MCF 10A (cell line): ENCODE data around the gene MFSD2B. TPM values are rescaled to one million over a fixed set of nuclear protein-coding genes. Genes with fewer than 3 reads are reported as not detected.

Source experiments
- BruUV-seq: library from RNA; stranded (reverse); fragments of 400-500 nt; replicated peaks from 2 replicates; lab custom pipeline; 2021; lab: Mats Ljungman, UMichigan
- CTCF ChIA-PET: fragments of 300-600 bp; sonication (Branson Sonifier 250); formaldehyde crosslinking; extraction: SDS; loops from one replicate; lab custom pipeline; 2021; ENCODE audit warnings: antibody characterized with exemption, inconsistent platforms; lab: Yijun Ruan, JAX
- POLR2A ChIA-PET: fragments of 300-600, 350-650 bp; sonication (Branson Sonifier 250); formaldehyde crosslinking; extraction: SDS; loops from one replicate; lab custom pipeline; 2020; ENCODE audit warnings: antibody characterized with exemption, inconsistent platforms; lab: Yijun Ruan, JAX
- DNase-seq: peaks from one replicate; pipeline ENCODE4 v3.0.0-alpha.2; 2018; ENCODE audit not compliant: unreplicated experiment
- H3K27ac Mint-ChIP-seq: one replicate; pipeline ENCODE4 v1.8.0; 2022; ENCODE audit warnings: mild to moderate bottlenecking, low read depth, mixed read lengths; ENCODE audit not compliant: unreplicated experiment
- H3K27me3 Mint-ChIP-seq: one replicate; pipeline ENCODE4 v1.8.0; 2022; ENCODE audit warnings: mixed read lengths; ENCODE audit not compliant: insufficient read depth, unreplicated experiment
- H3K36me3 Mint-ChIP-seq: one replicate; pipeline ENCODE4 v1.8.0; 2022; ENCODE audit warnings: mild to moderate bottlenecking, moderate library complexity, mixed read lengths; ENCODE audit not compliant: insufficient read depth, unreplicated experiment
- H3K4me1 Mint-ChIP-seq: one replicate; pipeline ENCODE4 v1.8.0; 2022; ENCODE audit warnings: mixed read lengths; ENCODE audit not compliant: insufficient read depth, unreplicated experiment
- H3K4me3 Mint-ChIP-seq: one replicate; pipeline ENCODE4 v1.8.0; 2022; ENCODE audit warnings: mild to moderate bottlenecking, moderate library complexity, mixed read lengths; ENCODE audit not compliant: unreplicated experiment
- H3K9me3 Mint-ChIP-seq: one replicate; pipeline ENCODE4 v1.8.0; 2022; ENCODE audit warnings: mixed read lengths; ENCODE audit not compliant: unreplicated experiment
- intact Hi-C: fragments of 100-400 bp; cut with micrococcal nuclease; formaldehyde crosslinking; loops from 2 replicates; pipeline ENCODE4 v1.14.1; 2022
- total RNA-seq: library from RNA; stranded (reverse); gene quantifications from 2 replicates; pipeline ENCODE4 v1.2.3, GENCODE V29; 2022
- TF ChIP-seq, protein P1 (sequence below): fragments of 200-600 bp; IDR thresholded peaks from one replicate; pipeline ENCODE4 v1.8.0; 2022; ENCODE audit warnings: antibody characterized with exemption, mild to moderate bottlenecking; ENCODE audit not compliant: unreplicated experiment

MFSD2B gene
- total RNA-seq, 1 experiment from 2014 or later = 0.26 TPM

GRCh38 chr2:24008672-24009366 lies 1.1 kb upstream of the MFSD2B start:
- Mint-ChIP-seq H3K27me3 (no peaks in the 10 kb centered on the region), H3K27ac (no peak overlapping the region), H3K9me3 (no peaks in the 10 kb centered on the region), H3K4me1 (no peaks in the 10 kb centered on the region), H3K4me3 (no peak overlapping the region), H3K36me3 (no peaks in the 10 kb centered on the region)
- TF ChIP-seq, protein P1, sequence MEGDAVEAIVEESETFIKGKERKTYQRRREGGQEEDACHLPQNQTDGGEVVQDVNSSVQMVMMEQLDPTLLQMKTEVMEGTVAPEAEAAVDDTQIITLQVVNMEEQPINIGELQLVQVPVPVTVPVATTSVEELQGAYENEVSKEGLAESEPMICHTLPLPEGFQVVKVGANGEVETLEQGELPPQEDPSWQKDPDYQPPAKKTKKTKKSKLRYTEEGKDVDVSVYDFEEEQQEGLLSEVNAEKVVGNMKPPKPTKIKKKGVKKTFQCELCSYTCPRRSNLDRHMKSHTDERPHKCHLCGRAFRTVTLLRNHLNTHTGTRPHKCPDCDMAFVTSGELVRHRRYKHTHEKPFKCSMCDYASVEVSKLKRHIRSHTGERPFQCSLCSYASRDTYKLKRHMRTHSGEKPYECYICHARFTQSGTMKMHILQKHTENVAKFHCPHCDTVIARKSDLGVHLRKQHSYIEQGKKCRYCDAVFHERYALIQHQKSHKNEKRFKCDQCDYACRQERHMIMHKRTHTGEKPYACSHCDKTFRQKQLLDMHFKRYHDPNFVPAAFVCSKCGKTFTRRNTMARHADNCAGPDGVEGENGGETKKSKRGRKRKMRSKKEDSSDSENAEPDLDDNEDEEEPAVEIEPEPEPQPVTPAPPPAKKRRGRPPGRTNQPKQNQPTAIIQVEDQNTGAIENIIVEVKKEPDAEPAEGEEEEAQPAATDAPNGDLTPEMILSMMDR = no peak
- DNase-seq = no peak
- no TSS peak for BruUV-seq
- POLR2A ChIA-PET = no interaction called here
- intact Hi-C loops = no loop called here
- CTCF ChIA-PET = interaction anchor here (0.6 kb wide), 2 partner anchors 25 to 36 kb away, joined by 3 to 4 read pairs; no protein-coding TSS in a partner anchor

DNA sequence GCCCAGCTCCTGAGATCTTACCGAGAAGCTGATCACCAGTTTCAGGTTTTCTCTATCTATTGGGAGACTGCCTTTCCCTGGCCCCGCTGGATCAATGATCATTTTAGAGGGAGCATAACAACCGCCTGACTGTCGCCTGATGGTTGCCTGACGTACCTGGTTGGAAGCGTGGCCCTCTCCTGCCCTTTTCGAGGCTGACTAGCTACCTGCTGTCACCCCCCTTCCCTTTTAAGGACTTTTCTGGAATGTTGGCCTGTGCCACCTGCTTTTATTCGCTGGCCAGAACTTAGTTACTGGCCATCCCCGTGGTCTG lies 562 bp upstream of the MFSD2B start:
- TF ChIP-seq, protein P1 = no peak
- CTCF ChIA-PET = interaction anchor here (0.6 to 0.8 kb wide), 3 partner anchors 25 to 74 kb away, joined by 3 to 4 read pairs (median 4); no protein-coding TSS in a partner anchor
- intact Hi-C loops = no loop called here
- Mint-ChIP-seq H3K4me3 (no peak overlapping the region), H3K36me3 (no peaks in the 10 kb centered on the region), H3K9me3 (no peaks in the 10 kb centered on the region), H3K4me1 (no peaks in the 10 kb centered on the region), H3K27me3 (no peaks in the 10 kb centered on the region), H3K27ac (no peak overlapping the region)
- POLR2A ChIA-PET = interaction anchor here (0.6 kb wide), 1 partner anchor 17 kb away, joined by 3 read pairs; no protein-coding TSS in a partner anchor
- no peak for DNase-seq
- BruUV-seq = no TSS peak

- intact Hi-C loops = no loop called here
- Mint-ChIP-seq H3K27me3 (no peaks in the 10 kb centered on the region), H3K36me3 (no peaks in the 10 kb centered on the region), H3K27ac (no peak overlapping the region), H3K4me1 (peaks cover under 1% of the 10 kb centered on the region), H3K9me3 (no peaks in the 10 kb centered on the region), H3K4me3 (no peak overlapping the region)
- DNase-seq = no peak
- ChIA-PET CTCF (no interaction called here), POLR2A (no interaction called here)
- TF ChIP-seq, protein P1 = no peak
- BruUV-seq = no TSS peak
These were observed 778 bp downstream of the MFSD2B start for GRCh38 chr2:24010477-24011249.
